Tibial artery (tissue), 4 donors: ENCODE data around the gene DCT.

Experiments
- DNase-seq, 2 donors: peaks; one replicate each; pipeline ENCODE4 v3.0.0-alpha.2; 2019
- H3K27ac ChIP-seq, 2 donors: fragments of 200-600 bp; sonication (generic) in 1 of 2; 1 replicate in 1 of 2; 2 replicates in 1 of 2; pipeline ENCODE4 v1.5.1; 2018 to 2019; ENCODE audit warnings: mild to moderate bottlenecking in 1 of 2
- H3K27me3 ChIP-seq, 2 donors: fragments of 200-600 bp; sonication (generic) in 1 of 2; one replicate each; pipeline versions ENCODE4 v1.5.1 to v1.6.0; 2016 to 2019
- H3K36me3 ChIP-seq, 3 donors: fragments of 200-600 bp; sonication (generic) in 2 of 3; one replicate each; pipeline ENCODE4 v1.5.1; 2016 to 2019; ENCODE audit warnings: mild to moderate bottlenecking in 2 of 3
- H3K4me1 ChIP-seq, 4 donors: fragments of 200-600 bp; sonication (generic) in 2 of 4; 1 replicate in 3 of 4; 2 replicates in 1 of 4; pipeline ENCODE4 v1.5.1; 2016 to 2019
- H3K4me3 ChIP-seq, 2 donors: fragments of 200-600 bp; sonication (generic) in 1 of 2; 1 replicate in 1 of 2; 2 replicates in 1 of 2; pipeline ENCODE4 v1.5.1; 2018 to 2019; ENCODE audit warnings: mild to moderate bottlenecking in 2 of 2
- H3K9me3 ChIP-seq, 3 donors: fragments of 200-600 bp; sonication (generic) in 1 of 3; one replicate each; pipeline ENCODE4 v1.5.1; 2016 to 2019
- intact Hi-C: fragments of 100-400 bp; cut with DNase I; formaldehyde crosslinking; loops from one replicate; pipeline ENCODE4 v1.15.0; 2023; ENCODE audit warnings: low total_unique reads
- TF ChIP-seq, protein P1 (sequence below), 2 experiments: fragments of 200-600 bp in 1 of 2; fragments of 450-650 bp in 1 of 2; IDR thresholded peaks; one replicate each; pipeline ENCODE4 v1.5.1; 2017 to 2019; ENCODE audit warnings: antibody characterized with exemption in 2 of 2, mild to moderate bottlenecking in 1 of 2, moderate library complexity in 1 of 2

DCT gene

DNA sequence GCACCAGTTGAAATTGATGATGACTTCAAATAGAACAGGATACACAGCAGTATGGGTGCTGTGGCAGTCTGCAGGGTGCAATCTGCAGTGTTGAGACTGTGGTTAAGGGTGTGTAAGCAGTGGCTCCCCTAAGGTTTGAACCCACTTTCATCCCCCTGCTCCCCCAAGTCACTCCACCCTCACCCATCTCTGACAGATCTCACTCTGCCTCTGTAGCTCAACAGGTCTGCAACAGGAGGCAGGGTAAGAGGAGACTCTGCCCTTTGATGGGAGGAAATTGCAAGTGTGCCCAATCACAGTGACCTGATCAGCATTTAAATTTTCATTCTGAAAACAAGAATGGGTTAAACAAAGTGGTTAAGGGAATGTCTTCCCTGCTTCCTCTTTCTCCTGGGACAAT, 92.4 kb downstream of the DCT start:
- Histone ChIP-seq H3K4me1 (peaks cover 0 to 23% (median 6%) of the 10 kb centered on the region in 4 donors), H3K27me3 (no peaks in the 10 kb centered on the region), H3K9me3 (no peaks in the 10 kb centered on the region), H3K36me3 (no peaks in the 10 kb centered on the region), H3K27ac (no peak overlapping the region), H3K4me3 (no peak overlapping the region)
- TF ChIP-seq, protein P1, sequence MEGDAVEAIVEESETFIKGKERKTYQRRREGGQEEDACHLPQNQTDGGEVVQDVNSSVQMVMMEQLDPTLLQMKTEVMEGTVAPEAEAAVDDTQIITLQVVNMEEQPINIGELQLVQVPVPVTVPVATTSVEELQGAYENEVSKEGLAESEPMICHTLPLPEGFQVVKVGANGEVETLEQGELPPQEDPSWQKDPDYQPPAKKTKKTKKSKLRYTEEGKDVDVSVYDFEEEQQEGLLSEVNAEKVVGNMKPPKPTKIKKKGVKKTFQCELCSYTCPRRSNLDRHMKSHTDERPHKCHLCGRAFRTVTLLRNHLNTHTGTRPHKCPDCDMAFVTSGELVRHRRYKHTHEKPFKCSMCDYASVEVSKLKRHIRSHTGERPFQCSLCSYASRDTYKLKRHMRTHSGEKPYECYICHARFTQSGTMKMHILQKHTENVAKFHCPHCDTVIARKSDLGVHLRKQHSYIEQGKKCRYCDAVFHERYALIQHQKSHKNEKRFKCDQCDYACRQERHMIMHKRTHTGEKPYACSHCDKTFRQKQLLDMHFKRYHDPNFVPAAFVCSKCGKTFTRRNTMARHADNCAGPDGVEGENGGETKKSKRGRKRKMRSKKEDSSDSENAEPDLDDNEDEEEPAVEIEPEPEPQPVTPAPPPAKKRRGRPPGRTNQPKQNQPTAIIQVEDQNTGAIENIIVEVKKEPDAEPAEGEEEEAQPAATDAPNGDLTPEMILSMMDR (IDR thresholded peaks at IDR 0.05): no peak
- no peak for DNase-seq
- intact Hi-C loops: no loop called here
